GM12801 (cell line): ENCODE results near the gene DENND4B.

Source experiments
- TF ChIP-seq, protein P1 (sequence below): IDR thresholded peaks from one replicate; pipeline ENCODE4 v1.5.1; 2011; ENCODE audit warnings: control low read depth; ENCODE audit not compliant: insufficient read length; ENCODE audit errors: extremely low read depth

The DENND4B gene

DNA sequence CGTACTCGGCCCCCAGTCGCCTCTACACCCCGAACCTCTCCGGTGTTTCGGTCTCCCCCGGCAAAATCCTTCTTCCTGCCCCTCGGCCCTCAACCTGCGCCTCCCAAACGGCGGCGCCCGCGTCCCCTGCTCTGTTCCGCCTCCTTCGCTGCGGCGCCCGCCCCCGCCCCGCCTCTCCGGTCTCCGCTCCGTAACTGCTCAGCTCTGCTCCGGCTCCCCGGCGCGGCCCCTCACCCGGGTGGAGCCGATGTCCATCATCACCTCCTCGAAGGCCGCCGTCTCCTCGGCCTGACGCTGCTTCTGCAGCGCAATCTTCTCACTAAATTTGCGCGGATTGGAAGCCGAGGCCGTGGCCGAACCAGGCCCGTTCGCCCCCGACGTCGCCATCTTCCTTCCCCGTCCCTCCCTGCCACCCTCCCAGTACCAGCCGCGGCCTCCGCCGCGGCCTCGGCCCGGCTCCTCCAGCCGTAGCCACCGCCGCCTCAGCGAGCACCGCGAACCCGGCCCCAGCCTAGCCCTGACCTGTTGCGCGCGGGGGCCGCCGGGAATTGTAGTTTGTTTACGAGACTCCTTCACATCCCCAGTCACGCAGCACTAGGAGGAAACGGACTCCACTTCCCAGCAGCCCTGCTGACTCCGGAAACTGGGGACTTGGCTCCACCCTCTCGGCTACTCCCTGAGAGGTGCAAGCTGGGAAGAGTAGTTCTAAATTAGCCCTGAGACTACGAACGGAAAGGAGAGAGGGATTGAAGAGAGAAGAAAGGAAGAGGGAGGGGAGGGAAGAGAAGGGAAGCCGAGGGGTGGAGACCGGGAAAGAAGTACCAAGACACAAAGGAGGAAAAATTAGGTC, 11.8 kb upstream of the DENND4B start, which contains the start of gene CRTC2:
Gene CRTC2, minus strand, starts transcription at position 502 of the 850 bp plus-strand sequence. Its CDS starts 115 bp downstream, at position 387.
- TF ChIP-seq, protein P1, sequence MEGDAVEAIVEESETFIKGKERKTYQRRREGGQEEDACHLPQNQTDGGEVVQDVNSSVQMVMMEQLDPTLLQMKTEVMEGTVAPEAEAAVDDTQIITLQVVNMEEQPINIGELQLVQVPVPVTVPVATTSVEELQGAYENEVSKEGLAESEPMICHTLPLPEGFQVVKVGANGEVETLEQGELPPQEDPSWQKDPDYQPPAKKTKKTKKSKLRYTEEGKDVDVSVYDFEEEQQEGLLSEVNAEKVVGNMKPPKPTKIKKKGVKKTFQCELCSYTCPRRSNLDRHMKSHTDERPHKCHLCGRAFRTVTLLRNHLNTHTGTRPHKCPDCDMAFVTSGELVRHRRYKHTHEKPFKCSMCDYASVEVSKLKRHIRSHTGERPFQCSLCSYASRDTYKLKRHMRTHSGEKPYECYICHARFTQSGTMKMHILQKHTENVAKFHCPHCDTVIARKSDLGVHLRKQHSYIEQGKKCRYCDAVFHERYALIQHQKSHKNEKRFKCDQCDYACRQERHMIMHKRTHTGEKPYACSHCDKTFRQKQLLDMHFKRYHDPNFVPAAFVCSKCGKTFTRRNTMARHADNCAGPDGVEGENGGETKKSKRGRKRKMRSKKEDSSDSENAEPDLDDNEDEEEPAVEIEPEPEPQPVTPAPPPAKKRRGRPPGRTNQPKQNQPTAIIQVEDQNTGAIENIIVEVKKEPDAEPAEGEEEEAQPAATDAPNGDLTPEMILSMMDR = no peak

DNA sequence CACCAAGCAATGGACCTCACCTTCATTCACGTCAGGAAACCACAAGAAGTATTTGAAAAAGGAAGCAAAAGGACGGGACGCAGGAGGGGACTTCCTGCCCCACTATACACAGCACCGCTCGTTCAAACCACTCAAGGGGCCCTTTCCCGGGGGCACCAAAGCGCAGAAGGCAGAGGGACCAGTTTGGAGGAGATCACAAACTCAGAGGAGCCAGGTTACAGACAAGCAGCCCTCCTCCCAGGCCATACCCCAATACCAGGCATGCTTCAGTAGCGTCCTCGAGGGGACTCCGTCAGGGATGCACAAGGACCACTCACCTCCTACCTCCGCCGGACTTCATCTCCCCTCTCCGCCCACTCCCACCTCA, 11.2 kb upstream of the DENND4B start:
- TF ChIP-seq, protein P1 = no peak

DNA sequence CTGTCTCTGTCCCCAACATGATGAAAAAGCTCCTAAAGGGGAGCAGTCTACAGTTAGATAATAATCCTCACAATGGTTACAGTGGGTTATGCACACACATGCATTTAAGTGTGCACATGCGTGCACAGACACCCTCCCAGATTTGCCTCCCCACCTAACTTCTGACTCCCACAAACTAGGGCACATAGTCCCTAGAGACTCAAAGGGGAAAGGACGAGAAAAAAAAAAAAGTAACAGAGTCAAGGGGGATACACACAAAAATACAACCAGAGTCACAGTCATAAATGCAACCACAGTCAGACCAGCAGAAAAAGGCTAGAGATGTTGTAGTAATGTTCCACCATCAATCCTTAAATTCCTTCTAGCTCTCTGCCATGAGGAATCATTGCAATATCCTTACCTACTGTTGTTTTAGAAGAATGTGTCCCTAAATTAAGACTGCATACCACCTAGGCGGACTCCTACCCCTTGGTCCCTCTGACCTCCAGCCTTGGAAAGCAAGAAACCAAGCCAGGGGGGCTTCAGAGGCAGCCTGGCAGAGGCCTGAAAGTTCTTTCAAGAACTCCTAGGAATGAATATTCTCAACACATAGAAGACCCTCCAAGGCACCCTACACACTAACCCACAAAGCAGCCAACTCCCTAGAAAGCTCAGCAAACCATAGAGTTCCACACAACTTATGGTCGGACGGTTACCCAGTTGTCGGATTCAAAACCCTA, 10.6 kb upstream of the DENND4B start:
- TF ChIP-seq, protein P1 = no peak

DNA sequence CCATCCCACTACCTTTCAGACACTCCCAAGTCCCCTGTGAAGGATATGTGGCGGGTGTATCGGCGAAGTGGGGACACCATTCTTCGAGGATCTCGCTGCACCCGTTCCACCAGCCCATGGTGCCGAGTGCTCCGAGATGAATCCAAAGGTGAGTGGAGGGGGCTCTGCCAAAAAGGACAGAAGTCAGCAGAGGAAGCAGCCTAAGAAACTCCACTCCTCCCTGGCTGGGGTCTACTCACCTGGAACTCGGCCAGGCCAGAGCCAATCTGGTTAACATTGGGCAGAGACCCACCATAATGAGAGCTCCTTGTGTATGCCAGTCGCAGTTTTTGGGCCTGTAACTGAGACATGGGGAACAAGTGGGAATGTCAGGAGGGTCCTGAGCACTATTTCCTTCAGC, 8.3 kb upstream of the DENND4B start:
- TF ChIP-seq, protein P1 = no peak

DNA sequence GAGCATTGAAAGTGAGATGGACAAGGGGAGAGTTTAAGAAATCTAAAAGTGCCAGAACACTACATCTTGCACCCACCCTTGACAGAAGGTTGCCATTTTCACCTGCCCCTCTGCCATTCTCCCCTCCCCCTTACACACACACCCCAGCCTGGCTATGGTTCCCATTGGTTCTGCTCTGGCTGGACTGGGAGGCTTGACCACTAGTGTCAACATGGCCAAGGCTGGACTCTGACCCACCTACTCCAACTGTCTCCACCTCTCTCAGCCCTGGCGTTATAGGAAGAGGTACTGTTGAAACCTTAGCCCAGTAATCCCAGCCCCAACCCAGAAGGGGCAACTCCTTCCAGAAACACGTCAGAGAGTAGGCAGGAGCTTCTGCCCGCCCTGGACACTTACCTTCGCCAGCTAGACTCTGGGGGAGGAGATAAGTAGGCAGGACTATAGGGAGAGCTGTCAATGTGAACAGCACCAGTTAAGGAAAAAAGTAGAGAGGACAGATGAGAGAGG, 7.4 kb upstream of the DENND4B start:
- TF ChIP-seq, protein P1 = no peak

DNA sequence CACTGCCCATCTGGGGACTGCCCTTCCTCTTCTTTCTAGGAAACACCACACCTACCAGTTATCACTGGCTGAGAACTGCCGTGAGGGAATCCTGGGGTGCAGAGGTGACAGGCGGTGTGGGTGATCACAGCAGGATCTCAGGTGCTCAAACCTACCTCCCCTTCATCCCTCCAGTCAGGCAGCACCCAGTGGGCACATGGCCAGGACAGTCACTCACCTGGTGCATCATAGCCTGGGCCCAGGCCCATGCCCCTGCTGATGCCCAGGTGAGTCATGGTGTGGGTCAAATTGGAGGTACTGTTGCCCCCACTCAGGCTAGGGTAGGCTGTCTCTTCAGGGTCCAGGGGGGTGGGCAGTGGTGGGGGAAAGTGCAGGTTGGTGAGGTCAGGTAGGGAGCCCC, 5.3 kb upstream of the DENND4B start:
- TF ChIP-seq, protein P1 = no peak

DNA sequence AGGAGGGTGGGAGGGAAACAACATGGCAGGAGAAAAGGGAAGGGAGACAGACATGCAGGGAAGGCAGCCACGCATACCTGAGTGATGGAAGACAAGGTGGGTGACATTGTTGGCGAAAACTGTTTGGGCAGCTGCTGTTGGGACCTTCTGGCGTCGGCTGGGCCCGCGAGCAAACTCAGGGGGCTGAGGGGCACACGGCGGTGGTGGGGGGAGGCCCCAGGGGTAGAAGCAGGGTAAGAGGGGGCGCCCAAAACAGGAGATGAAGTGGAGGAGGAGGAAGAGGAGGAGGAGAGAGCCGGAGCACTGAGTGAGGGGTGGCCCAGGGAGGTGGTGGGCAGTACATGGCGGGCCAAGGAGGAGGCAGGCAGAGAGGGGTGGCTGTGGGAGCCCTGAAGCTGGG, 4.7 kb upstream of the DENND4B start:
- TF ChIP-seq, protein P1 = no peak
